Measurements from ENCODE around the gene NSRP1.

NSRP1 gene

GRCh38 chr17:30130121-30130520 lies 13.5 kb downstream of the NSRP1 start:
- Histone ChIP-seq H3K79me2 (ENCODE audit: low read length) (peaks cover 30% of the 10 kb centered on the region), H3K9ac (ENCODE audit: low read length) (no peak overlapping the region), H2AFZ (ENCODE audit: low read length) (no peak overlapping the region), H3F3A (ENCODE audit: insufficient read depth, low read length) (no peaks in the 10 kb centered on the region), H3K4me1 (ENCODE audit: low read length) (no peaks in the 10 kb centered on the region), H3K9me3 (replicated peaks; ENCODE audit: insufficient read depth, low read length) (no peaks in the 10 kb centered on the region), H3K27me3 (replicated peaks; ENCODE audit: insufficient read depth, low read length) (no peaks in the 10 kb centered on the region), H3K9me2 (replicated peaks; ENCODE audit: insufficient read depth, low read length) (no peaks in the 10 kb centered on the region), H3K4me2 (ENCODE audit: low read depth, low read length) (no peak overlapping the region), H4K20me1 (ENCODE audit: insufficient read depth, low read length) (peaks cover 4% of the 10 kb centered on the region; the same call in 1 of the 2 replicates), H3K27ac (ENCODE audit: low read length) (no peak overlapping the region), H3K4me3 (ENCODE audit: low read length) (no peak overlapping the region), H3K36me3 (replicated peaks; ENCODE audit: insufficient read depth, low read length) (no peaks in the 10 kb centered on the region)
- TF ChIP-seq CTCF (IDR thresholded peaks at IDR 0.05; ENCODE audit: low read length), result no peak
- no peak for TF ChIP-seq EZH2phosphoT487 (IDR thresholded peaks at IDR 0.05; ENCODE audit: low read length)
- TF ChIP-seq EZH2 (optimal IDR thresholded peaks at IDR 0.05; ENCODE audit: low read depth, low read length), result no peak
- DNase-seq, result no peak

GRCh38 chr17:30132615-30133014 lies 16.0 kb downstream of the NSRP1 start:
- DNase-seq, result no peak

DNA sequence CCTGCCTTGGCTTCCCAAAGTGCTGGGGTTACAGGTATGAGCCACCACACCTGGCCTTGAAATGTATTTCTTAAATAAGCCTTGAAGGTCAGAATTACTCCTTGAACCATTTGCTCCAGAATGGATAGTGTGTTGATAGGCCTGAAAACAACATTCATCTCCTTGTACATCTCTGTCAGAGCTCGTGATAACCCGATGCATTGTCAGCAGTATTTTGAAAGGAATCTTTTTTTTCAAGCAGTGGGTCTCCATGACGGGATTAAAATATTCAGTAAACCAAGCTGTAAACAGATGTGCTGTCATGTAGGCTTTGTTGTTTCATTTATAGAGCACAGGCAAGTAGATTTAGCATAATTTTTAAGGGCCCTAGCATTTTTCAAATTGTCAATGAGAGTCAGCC lies 16.6 kb downstream of the NSRP1 start:
- DNase-seq, result no peak
- H3K4me2 ChIP-seq (ENCODE audit: low read depth, low read length), result no peak overlapping the region
- no peaks in the 10 kb centered on the region for H3K9me2 ChIP-seq (replicated peaks; ENCODE audit: insufficient read depth, low read length)
- no peaks in the 10 kb centered on the region for H3F3A ChIP-seq (ENCODE audit: insufficient read depth, low read length)
- TF ChIP-seq EZH2phosphoT487 (IDR thresholded peaks at IDR 0.05; ENCODE audit: low read length) (no peak), EZH2 (optimal IDR thresholded peaks at IDR 0.05; ENCODE audit: low read depth, low read length) (no peak), CTCF (IDR thresholded peaks at IDR 0.05; ENCODE audit: low read length) (no peak)
- H3K36me3 ChIP-seq (replicated peaks; ENCODE audit: insufficient read depth, low read length), result no peaks in the 10 kb centered on the region
- no peak overlapping the region for H3K4me3 ChIP-seq (ENCODE audit: low read length)
- H2AFZ ChIP-seq (ENCODE audit: low read length), result no peak overlapping the region
- H3K4me1 ChIP-seq (ENCODE audit: low read length), result no peaks in the 10 kb centered on the region
- no peaks in the 10 kb centered on the region for H4K20me1 ChIP-seq (ENCODE audit: insufficient read depth, low read length)
- no peak overlapping the region for H3K9ac ChIP-seq (ENCODE audit: low read length)
- H3K27ac ChIP-seq (ENCODE audit: low read length), result no peak overlapping the region
- peaks cover 11% of the 10 kb centered on the region for H3K79me2 ChIP-seq (ENCODE audit: low read length)
- H3K27me3 ChIP-seq (replicated peaks; ENCODE audit: insufficient read depth, low read length), result no peaks in the 10 kb centered on the region
- H3K9me3 ChIP-seq (replicated peaks; ENCODE audit: insufficient read depth, low read length), result no peaks in the 10 kb centered on the region

More at GRCh38 chr17:30132615-30133014, 16.0 kb downstream of the NSRP1 start:
- H3K9ac ChIP-seq (ENCODE audit: low read length), result no peak overlapping the region
- no peak overlapping the region for H2AFZ ChIP-seq (ENCODE audit: low read length)
- no peak for TF ChIP-seq EZH2 (optimal IDR thresholded peaks at IDR 0.05; ENCODE audit: low read depth, low read length)
- TF ChIP-seq EZH2phosphoT487 (IDR thresholded peaks at IDR 0.05; ENCODE audit: low read length), result no peak
- TF ChIP-seq CTCF (IDR thresholded peaks at IDR 0.05; ENCODE audit: low read length), result no peak
- no peak overlapping the region for H3K4me3 ChIP-seq (ENCODE audit: low read length)
- no peaks in the 10 kb centered on the region for H3K9me2 ChIP-seq (replicated peaks; ENCODE audit: insufficient read depth, low read length)
- no peak overlapping the region for H3K27ac ChIP-seq (ENCODE audit: low read length)
- peaks cover 6% of the 10 kb centered on the region; the same call in 1 of the 2 replicates for H3K79me2 ChIP-seq (ENCODE audit: low read length)
- H4K20me1 ChIP-seq (ENCODE audit: insufficient read depth, low read length), result no peaks in the 10 kb centered on the region
- no peak overlapping the region for H3K4me2 ChIP-seq (ENCODE audit: low read depth, low read length)
- H3K27me3 ChIP-seq (replicated peaks; ENCODE audit: insufficient read depth, low read length), result no peaks in the 10 kb centered on the region
- H3K4me1 ChIP-seq (ENCODE audit: low read length), result no peaks in the 10 kb centered on the region
- no peaks in the 10 kb centered on the region for H3K9me3 ChIP-seq (replicated peaks; ENCODE audit: insufficient read depth, low read length)
- no peaks in the 10 kb centered on the region for H3F3A ChIP-seq (ENCODE audit: insufficient read depth, low read length)
- no peaks in the 10 kb centered on the region for H3K36me3 ChIP-seq (replicated peaks; ENCODE audit: insufficient read depth, low read length)
